CD1c-positive myeloid dendritic cell (primary cell): ENCODE measurements around the gene SHANK3.

Source experiments
- DNase-seq: peaks from one replicate; pipeline ENCODE4 v3.0.0-alpha.2; 2016; ENCODE audit errors: extremely low spot score

SHANK3 gene

GRCh38 chr22:50712341-50713007 lies 39.9 kb downstream of the SHANK3 start:
- no peak for DNase-seq

- DNase-seq, result no peak
These were observed 40.4 kb downstream of the SHANK3 start for GRCh38 chr22:50713008-50713385.

- DNase-seq, result no peak
These were observed 41.0 kb downstream of the SHANK3 start for GRCh38 chr22:50713571-50714056.

GRCh38 chr22:50714150-50714549 lies 41.5 kb downstream of the SHANK3 start:
- DNase-seq, result no peak

- no peak for DNase-seq
These were observed 42.1 kb downstream of the SHANK3 start for GRCh38 chr22:50714631-50715179.

DNA sequence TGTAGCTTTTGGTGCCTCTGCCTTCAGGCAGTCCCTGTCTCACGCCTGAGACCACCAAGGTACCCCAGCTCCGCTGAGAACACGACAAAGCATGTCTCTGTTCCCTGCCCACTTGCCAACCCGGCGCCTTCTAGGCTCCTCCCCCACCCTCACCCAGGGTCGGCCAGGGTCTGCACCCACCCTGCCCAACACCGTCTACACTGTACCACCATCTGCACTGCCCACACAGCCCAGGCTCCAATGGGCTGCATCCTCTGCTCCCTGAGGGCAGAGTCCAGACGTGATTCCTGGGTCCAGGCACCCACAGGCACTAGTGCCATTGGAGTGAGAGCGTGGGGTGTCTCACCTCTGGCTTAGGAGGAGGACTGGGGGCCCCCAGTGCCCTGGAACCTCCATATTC lies 42.6 kb downstream of the SHANK3 start:
- DNase-seq, result no peak

DNA sequence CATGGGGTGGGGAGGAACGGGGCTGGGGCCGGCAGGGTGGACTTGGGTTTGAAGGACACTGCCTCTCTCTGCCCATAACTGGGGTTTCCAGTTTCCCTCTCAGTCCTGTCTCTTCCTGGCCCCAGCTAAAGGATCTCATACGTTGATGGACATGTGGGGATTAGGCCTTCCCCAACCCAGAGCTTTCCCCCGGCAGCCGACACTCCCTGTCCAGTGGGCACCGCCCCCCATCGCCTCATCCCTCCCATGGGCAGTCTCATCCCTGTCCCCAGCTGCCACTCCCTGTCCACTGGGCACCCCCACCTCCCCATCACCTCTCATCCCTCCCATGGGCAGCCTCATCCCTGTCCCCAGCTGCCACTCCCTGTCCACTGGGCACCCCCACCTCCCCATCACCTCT lies 43.2 kb downstream of the SHANK3 start:
- DNase-seq, result no peak

DNA sequence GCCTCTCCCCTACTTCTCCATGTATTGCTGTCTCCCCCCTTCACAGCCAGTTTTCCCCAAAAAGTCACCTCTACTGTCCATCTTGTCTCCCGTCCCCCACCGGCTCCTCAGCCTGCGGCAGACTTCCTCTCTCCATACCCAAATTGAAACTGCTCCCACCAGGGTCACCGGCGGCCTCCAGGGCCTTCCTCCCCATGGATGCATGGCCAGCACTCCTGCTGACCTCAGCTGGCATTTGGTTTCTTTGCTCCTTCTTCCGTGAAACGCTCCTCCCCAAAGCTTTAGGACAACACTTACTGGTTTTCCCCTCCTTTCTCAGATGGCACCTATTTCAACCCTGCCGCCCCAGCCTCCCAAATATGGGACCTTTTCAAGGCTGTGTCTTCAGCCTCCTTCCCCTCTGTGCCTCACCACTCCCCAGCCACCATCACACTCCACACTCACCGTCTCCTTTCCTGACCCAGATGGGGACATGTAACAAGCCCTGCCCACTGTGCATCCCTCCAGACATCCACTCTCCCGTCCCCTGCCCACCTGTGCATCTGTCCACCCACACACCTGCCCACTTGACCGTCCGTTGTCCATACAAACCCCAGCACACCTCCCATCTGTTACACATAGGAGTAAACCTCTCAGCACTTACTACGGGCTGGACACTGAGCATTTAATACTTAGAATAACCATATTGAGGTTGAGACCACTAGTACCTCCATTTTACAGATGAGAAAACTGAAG lies 43.8 kb downstream of the SHANK3 start:
- DNase-seq, result no peak

DNA sequence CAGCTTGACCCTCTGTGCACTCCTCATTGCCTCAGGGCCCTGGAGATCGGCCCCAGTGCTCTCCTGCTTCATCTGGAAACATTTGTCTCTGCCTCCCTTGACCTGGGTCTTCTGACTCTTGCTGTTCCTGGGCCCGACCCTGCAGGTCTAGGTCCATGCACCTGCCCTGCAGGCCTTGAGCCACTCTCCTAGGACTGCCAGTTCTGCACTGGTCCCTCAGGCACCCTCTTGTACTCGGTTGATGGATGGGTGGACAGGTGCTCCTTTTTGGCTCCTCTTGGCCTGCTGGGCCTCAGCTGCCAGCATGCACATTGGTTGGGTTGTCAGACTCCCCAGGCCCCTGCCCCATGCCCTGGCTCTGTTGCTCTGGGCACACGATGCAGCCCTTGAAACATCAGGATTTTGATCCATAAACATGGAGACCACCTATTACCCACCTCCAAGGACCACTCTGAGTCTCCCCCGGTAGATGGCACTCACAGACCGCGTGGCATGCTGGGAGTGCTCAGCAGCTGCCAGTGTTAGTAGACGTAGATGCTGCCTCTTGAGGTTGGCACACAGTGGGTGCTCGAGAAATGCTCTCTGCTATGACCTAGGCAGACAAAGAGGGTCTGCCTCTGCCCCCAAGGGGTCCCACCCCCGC lies 45.2 kb downstream of the SHANK3 start:
- DNase-seq, result no peak

GRCh38 chr22:50718352-50718709 lies 45.7 kb downstream of the SHANK3 start:
- DNase-seq, result no peak

GRCh38 chr22:50719814-50720300 lies 47.2 kb downstream of the SHANK3 start:
- DNase-seq, result no peak

GRCh38 chr22:50720301-50721256 lies 48.0 kb downstream of the SHANK3 start:
- DNase-seq, result no peak

DNA sequence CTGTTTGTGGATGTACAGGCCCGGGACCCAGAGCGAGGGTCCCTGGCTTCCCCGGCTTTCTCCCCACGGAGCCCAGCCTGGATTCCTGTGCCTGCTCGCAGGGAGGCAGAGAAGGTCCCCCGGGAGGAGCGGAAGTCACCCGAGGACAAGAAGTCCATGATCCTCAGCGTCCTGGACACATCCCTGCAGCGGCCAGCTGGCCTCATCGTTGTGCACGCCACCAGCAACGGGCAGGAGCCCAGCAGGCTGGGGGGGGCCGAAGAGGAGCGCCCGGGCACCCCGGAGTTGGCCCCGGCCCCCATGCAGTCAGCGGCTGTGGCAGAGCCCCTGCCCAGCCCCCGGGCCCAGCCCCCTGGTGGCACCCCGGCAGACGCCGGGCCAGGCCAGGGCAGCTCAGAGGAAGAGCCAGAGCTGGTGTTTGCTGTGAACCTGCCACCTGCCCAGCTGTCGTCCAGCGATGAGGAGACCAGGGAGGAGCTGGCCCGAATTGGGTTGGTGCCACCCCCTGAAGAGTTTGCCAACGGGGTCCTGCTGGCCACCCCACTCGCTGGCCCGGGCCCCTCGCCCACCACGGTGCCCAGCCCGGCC lies 48.7 kb downstream of the SHANK3 start:
- no peak for DNase-seq

DNA sequence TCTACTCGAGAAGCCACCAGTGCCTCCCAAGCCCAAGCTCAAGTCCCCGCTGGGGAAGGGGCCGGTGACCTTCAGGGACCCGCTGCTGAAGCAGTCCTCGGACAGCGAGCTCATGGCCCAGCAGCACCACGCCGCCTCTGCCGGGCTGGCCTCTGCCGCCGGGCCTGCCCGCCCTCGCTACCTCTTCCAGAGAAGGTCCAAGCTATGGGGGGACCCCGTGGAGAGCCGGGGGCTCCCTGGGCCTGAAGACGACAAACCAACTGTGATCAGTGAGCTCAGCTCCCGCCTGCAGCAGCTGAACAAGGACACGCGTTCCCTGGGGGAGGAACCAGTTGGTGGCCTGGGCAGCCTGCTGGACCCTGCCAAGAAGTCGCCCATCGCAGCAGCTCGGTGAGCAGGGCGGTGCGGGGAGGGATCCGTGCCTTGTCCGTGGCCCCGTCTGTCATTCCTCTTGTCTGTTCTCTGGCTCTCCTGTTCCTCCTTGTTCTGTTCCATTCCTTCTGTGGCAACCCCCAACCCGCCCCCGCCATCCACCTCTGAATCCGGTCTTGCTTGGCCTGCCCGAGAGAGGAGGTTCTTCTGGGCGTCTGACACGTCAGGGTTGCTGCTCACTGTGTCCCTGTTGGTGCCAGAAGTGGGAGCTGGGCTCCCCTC lies 49.6 kb downstream of the SHANK3 start:
- no peak for DNase-seq
